ENCODE measurements around the gene NUP62. TPM values are rescaled to one million over a fixed set of nuclear protein-coding genes. Genes with fewer than 3 reads are reported as not detected.

Gene NUP62
- polyA plus RNA-seq, 1 donor (not counting 4 experiments of a cell fraction or from before 2014, with no cell fraction given), result 12.9 TPM

DNA sequence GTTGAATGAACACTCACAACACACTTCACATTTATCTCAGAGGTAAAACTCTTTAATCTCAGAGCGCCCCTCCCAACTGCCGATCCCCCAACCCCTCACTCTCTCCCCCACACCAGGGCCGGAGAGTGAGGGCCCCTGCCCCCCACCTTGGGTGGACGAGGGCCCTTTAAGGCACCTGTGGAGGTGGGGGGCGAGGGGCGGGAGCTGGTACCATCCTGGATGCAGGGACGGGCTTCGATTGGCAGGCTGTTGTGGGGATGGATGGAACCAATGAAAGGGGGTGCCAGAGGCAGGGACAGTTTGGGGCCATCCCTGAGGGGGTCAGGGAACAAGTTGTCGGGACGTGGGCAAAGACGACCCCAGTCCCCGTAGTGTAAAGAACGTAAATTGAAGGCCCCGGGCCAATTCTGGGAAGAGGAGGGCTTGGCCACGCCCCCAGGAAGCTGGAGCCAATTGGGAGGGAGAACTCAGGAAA lies 60.3 kb downstream of the NUP62 start:
- Histone ChIP-seq H3K27me3 (ENCODE audit: control insufficient read depth, extremely low read depth, insufficient read depth, low read length) (no peaks in the 10 kb centered on the region), H3K9me3 (ENCODE audit: control insufficient read depth, low read depth, low read length) (no peaks in the 10 kb centered on the region), H2AFZ (ENCODE audit: control insufficient read depth, low read length) (no peak overlapping the region), H3K79me2 (ENCODE audit: control insufficient read depth, insufficient read depth, low read length) (peaks cover 36% of the 10 kb centered on the region), H3K36me3 (ENCODE audit: control insufficient read depth in 2 of 2, extremely low read depth in 1 of 2, insufficient read depth in 2 of 2, low read length in 2 of 2) (peaks cover 14 to 31% of the 10 kb centered on the region in 2 experiments), H3K27ac (ENCODE audit: control insufficient read depth, insufficient read depth, low read length) (peak overlapping the region; percentile 26), H3K9me1 (ENCODE audit: control insufficient read depth, extremely low read depth, insufficient read depth, low read length) (no peaks in the 10 kb centered on the region), H3K4me3 (ENCODE audit: control insufficient read depth in 2 of 3, extremely low read depth in 1 of 3, insufficient read depth in 2 of 3, low read depth in 1 of 3, low read length in 3 of 3) (peak overlapping the region in 2 of 3 experiments; percentile 21 to 28), H3K4me1 (ENCODE audit: control insufficient read depth, extremely low read depth, insufficient read depth, low read length) (peaks cover 26% of the 10 kb centered on the region), H3K9ac (ENCODE audit: control insufficient read depth, extremely low read depth, insufficient read depth, low read length) (no peak overlapping the region), H3K4me2 (ENCODE audit: control insufficient read depth, extremely low read depth, insufficient read depth, low read depth, low read length) (peak overlapping the region; percentile 64), H4K20me1 (ENCODE audit: control insufficient read depth, extremely low read depth, insufficient read depth, low read length) (peaks cover 9% of the 10 kb centered on the region)
- TF ChIP-seq EZH2 (IDR thresholded peaks at IDR 0.05; ENCODE audit: low read length), result no peak
- TF ChIP-seq, protein P1, sequence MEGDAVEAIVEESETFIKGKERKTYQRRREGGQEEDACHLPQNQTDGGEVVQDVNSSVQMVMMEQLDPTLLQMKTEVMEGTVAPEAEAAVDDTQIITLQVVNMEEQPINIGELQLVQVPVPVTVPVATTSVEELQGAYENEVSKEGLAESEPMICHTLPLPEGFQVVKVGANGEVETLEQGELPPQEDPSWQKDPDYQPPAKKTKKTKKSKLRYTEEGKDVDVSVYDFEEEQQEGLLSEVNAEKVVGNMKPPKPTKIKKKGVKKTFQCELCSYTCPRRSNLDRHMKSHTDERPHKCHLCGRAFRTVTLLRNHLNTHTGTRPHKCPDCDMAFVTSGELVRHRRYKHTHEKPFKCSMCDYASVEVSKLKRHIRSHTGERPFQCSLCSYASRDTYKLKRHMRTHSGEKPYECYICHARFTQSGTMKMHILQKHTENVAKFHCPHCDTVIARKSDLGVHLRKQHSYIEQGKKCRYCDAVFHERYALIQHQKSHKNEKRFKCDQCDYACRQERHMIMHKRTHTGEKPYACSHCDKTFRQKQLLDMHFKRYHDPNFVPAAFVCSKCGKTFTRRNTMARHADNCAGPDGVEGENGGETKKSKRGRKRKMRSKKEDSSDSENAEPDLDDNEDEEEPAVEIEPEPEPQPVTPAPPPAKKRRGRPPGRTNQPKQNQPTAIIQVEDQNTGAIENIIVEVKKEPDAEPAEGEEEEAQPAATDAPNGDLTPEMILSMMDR (optimal IDR thresholded peaks at IDR 0.05 in 1 of 3, IDR thresholded peaks at IDR 0.05 in 1 of 3, conservative IDR thresholded peaks at IDR 0.05 in 1 of 3; ENCODE audit: extremely low read depth in 1 of 3, insufficient read depth in 2 of 3, low read length in 3 of 3), result no peak
- FAIRE-seq, result no peak
- dilution Hi-C loops (cut with MboI; ENCODE audit: extremely low pct_ligation_motif_present, low sequenced_read_pairs), result no loop called here
- DNase-seq (ENCODE audit: low read depth, low spot score), result no peak

DNA sequence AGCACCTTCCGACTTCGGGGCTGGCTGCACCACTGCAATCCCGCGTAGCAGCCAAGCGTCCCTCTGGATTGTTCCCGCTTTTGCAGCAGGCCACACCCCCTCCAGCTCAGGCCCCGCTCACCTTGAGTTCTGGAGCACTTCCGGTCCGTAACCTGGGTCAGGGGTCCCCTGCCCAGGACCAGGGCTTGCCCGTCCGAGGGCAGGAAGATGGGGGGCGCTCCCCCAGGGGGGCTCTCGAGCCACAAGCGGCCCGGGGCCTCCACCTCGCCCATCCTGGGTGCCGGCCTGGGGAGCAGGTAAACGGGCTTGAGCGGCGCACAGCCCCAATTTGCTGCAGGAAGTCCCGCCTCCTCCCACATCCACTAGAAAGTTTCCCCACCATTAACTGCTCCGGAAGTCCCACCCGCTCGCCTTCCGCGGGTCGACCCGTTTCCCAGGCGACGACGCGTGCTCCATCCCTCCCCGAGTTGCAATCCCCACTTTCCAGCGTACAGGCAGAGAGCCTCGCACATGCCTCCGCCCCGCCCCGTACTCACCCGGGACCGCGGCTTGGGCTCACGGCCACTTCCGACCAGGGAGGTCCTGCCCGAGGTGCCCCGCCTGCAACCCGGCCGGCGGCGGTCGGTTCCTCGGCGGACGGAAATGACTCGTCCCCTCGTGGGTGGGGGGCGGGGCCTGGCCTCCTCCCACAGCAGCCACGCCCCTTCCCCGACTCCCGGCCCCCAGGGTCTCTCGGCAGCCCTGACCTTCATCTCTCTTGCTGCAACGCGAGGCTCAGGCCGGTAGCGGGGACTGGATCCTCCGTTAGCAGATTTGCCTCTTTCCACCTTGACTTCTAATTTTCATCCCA lies 62.1 kb downstream of the NUP62 start, which contains the start of gene PNKP:
TSS of gene PNKP (minus strand) at position 644 of the 850 bp plus-strand sequence. CDS start at position 272, 372 bp downstream.
- Histone ChIP-seq H3K4me2 (ENCODE audit: control insufficient read depth, extremely low read depth, insufficient read depth, low read depth, low read length) (peak within 1 kb of the TSS; percentile 93), H3K79me2 (ENCODE audit: control insufficient read depth, insufficient read depth, low read length) (peaks cover 37% of the 10 kb centered on the region), H3K9me3 (ENCODE audit: control insufficient read depth, low read depth, low read length) (no peaks in the 10 kb centered on the region), H3K4me1 (ENCODE audit: control insufficient read depth, extremely low read depth, insufficient read depth, low read length) (peaks cover 26% of the 10 kb centered on the region), H2AFZ (ENCODE audit: control insufficient read depth, low read length) (peak within 1 kb of the TSS; percentile 90), H3K36me3 (ENCODE audit: control insufficient read depth in 2 of 2, extremely low read depth in 1 of 2, insufficient read depth in 2 of 2, low read length in 2 of 2) (peaks cover 19 to 30% of the 10 kb centered on the region in 2 experiments), H3K4me3 (ENCODE audit: control insufficient read depth in 2 of 3, extremely low read depth in 1 of 3, insufficient read depth in 2 of 3, low read depth in 1 of 3, low read length in 3 of 3) (peak within 1 kb of the TSS; percentile 56 to 97 (median 90)), H3K9ac (ENCODE audit: control insufficient read depth, extremely low read depth, insufficient read depth, low read length) (peak within 1 kb of the TSS; percentile 86), H4K20me1 (ENCODE audit: control insufficient read depth, extremely low read depth, insufficient read depth, low read length) (peaks cover 9% of the 10 kb centered on the region), H3K9me1 (ENCODE audit: control insufficient read depth, extremely low read depth, insufficient read depth, low read length) (no peaks in the 10 kb centered on the region), H3K27ac (ENCODE audit: control insufficient read depth, insufficient read depth, low read length) (peak within 1 kb of the TSS; percentile 71), H3K27me3 (ENCODE audit: control insufficient read depth, extremely low read depth, insufficient read depth, low read length) (no peaks in the 10 kb centered on the region)
- FAIRE-seq (peak; percentile 76), DNase-seq (ENCODE audit: low read depth, low spot score) (no peak)
- TF ChIP-seq, protein P1 (optimal IDR thresholded peaks at IDR 0.05 in 1 of 3, IDR thresholded peaks at IDR 0.05 in 1 of 3, conservative IDR thresholded peaks at IDR 0.05 in 1 of 3; ENCODE audit: extremely low read depth in 1 of 3, insufficient read depth in 2 of 3, low read length in 3 of 3), result no peak
- no peak for TF ChIP-seq EZH2 (IDR thresholded peaks at IDR 0.05; ENCODE audit: low read length)
- dilution Hi-C loops (cut with MboI; ENCODE audit: extremely low pct_ligation_motif_present, low sequenced_read_pairs), result no loop called here

Data from keratinocyte (primary cell).